Neural progenitor cell (in vitro differentiated cells): ENCODE data around the gene CHTF18.

Experiments used
- EZH2 ChIP-seq: fragments of 200-600 bp; sonication (generic); IDR thresholded peaks from 2 replicates; pipeline ENCODE4 v1.6.1; 2017; ENCODE audit warnings: antibody characterized with exemption, mild to moderate bottlenecking, moderate library complexity
- EZH2phosphoT487 ChIP-seq: fragments of 200-600 bp; sonication (generic); IDR thresholded peaks from 2 replicates; pipeline ENCODE4 v1.6.1; 2017; ENCODE audit warnings: antibody characterized with exemption
- TF ChIP-seq, protein P1 (sequence below): fragments of 200-600 bp; sonication (generic); IDR thresholded peaks from 2 replicates; pipeline ENCODE4 v1.5.1; 2017; ENCODE audit warnings: antibody characterized with exemption, mild to moderate bottlenecking

DNA sequence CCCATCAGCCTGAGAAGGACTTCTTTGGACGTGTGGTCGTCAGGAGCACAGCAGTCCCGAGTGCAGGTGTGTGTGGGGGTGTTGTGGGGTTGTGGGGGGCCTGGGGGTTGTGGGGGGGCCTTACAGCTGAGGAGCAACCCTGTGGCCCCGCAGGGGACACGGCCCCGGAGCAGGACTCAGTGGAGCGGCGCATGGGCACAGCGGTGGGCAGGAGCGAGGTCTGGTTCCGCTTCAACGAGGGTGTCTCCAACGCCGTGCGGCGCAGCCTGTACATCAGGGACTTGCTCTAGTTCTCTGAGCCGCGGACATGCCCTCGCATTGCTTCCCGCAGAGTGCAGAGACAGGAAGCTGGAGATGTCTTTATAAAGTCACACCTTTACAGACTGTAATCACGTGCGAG is 9.3 kb downstream of the CHTF18 start:
- TF ChIP-seq, protein P1, sequence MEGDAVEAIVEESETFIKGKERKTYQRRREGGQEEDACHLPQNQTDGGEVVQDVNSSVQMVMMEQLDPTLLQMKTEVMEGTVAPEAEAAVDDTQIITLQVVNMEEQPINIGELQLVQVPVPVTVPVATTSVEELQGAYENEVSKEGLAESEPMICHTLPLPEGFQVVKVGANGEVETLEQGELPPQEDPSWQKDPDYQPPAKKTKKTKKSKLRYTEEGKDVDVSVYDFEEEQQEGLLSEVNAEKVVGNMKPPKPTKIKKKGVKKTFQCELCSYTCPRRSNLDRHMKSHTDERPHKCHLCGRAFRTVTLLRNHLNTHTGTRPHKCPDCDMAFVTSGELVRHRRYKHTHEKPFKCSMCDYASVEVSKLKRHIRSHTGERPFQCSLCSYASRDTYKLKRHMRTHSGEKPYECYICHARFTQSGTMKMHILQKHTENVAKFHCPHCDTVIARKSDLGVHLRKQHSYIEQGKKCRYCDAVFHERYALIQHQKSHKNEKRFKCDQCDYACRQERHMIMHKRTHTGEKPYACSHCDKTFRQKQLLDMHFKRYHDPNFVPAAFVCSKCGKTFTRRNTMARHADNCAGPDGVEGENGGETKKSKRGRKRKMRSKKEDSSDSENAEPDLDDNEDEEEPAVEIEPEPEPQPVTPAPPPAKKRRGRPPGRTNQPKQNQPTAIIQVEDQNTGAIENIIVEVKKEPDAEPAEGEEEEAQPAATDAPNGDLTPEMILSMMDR: no peak
- TF ChIP-seq EZH2 (no peak), EZH2phosphoT487 (no peak)
